Astrocyte (in vitro differentiated cells and primary cell): ENCODE measurements around the gene NR1D1. TPM values are rescaled to one million over a fixed set of nuclear protein-coding genes. Genes with fewer than 3 reads are reported as not detected.
A peak's percentile ranks its signal among the peaks of the same experiment; 100 is the strongest.

Experiments
- DNase-seq: peaks from one replicate; pipeline ENCODE4 v3.0.0-alpha.2; 2010; ENCODE audit warnings: low read depth
- FAIRE-seq: peaks from 2 replicates; lab custom pipeline; 2011; peaks lifted over from hg19 to GRCh38; lab: Jason Lieb, UNC
- H2AFZ ChIP-seq: 2 replicates; pipeline ENCODE4 v1.6.0; 2012; ENCODE audit warnings: low read depth, low read length, inconsistent platforms
- H3K27ac ChIP-seq: 2 replicates; pipeline ENCODE4 v1.5.1; 2011; ENCODE audit warnings: low read depth, low read length, inconsistent platforms
- H3K27me3 ChIP-seq: 2 replicates; pipeline ENCODE4 v1.6.0; 2011; ENCODE audit warnings: low read length, inconsistent platforms; ENCODE audit not compliant: insufficient read depth
- H3K36me3 ChIP-seq: 2 replicates; pipeline ENCODE4 v1.5.1; 2011; ENCODE audit warnings: low read length, inconsistent platforms; ENCODE audit not compliant: insufficient read depth
- H3K4me1 ChIP-seq: 2 replicates; pipeline ENCODE4 v1.5.1; 2011; ENCODE audit warnings: low read length, inconsistent platforms; ENCODE audit not compliant: insufficient read depth
- H3K4me2 ChIP-seq: 2 replicates; pipeline ENCODE4 v1.6.0; 2012; ENCODE audit warnings: low read length, inconsistent platforms
- H3K4me3 ChIP-seq: 2 replicates; pipeline ENCODE4 v1.5.1; 2011; ENCODE audit warnings: low read depth, mild to moderate bottlenecking, low read length, inconsistent platforms; ENCODE audit not compliant: insufficient read depth
- H3K79me2 ChIP-seq: 2 replicates; pipeline ENCODE4 v1.6.0; 2012; ENCODE audit warnings: mild to moderate bottlenecking, low read length, inconsistent platforms; ENCODE audit not compliant: insufficient read depth
- H3K9ac ChIP-seq: 2 replicates; pipeline ENCODE4 v1.6.0; 2012; ENCODE audit warnings: mild to moderate bottlenecking, low read length, inconsistent platforms
- H3K9me3 ChIP-seq: 2 replicates; pipeline ENCODE4 v1.5.1; 2012; ENCODE audit warnings: low read depth, mild to moderate bottlenecking, low read length, inconsistent platforms; ENCODE audit not compliant: insufficient read depth
- H4K20me1 ChIP-seq: 2 replicates; pipeline ENCODE4 v1.6.0; 2012; ENCODE audit warnings: low read length, inconsistent platforms; ENCODE audit not compliant: insufficient read depth
- H3K27ac Mint-ChIP-seq: one replicate; pipeline ENCODE4 v1.8.0; 2021; ENCODE audit warnings: mild to moderate bottlenecking, mixed read lengths; ENCODE audit not compliant: unreplicated experiment
- H3K27me3 Mint-ChIP-seq: one replicate; pipeline ENCODE4 v1.8.0; 2021; ENCODE audit warnings: low read depth, mixed read lengths; ENCODE audit not compliant: unreplicated experiment
- H3K36me3 Mint-ChIP-seq: one replicate; pipeline ENCODE4 v1.8.0; 2021; ENCODE audit warnings: low read depth, mixed read lengths; ENCODE audit not compliant: unreplicated experiment
- H3K4me1 Mint-ChIP-seq: one replicate; pipeline ENCODE4 v1.8.0; 2021; ENCODE audit warnings: low read depth, mixed read lengths; ENCODE audit not compliant: unreplicated experiment
- H3K4me3 Mint-ChIP-seq: one replicate; pipeline ENCODE4 v1.8.0; 2021; ENCODE audit warnings: mild to moderate bottlenecking, moderate library complexity, mixed read lengths; ENCODE audit not compliant: unreplicated experiment
- H3K9me3 Mint-ChIP-seq: one replicate; pipeline ENCODE4 v1.8.0; 2021; ENCODE audit warnings: mild to moderate bottlenecking, mixed read lengths; ENCODE audit not compliant: unreplicated experiment
- CTCF ChIP-seq: IDR thresholded peaks from 2 replicates; pipeline ENCODE4 v1.5.1; 2011; ENCODE audit warnings: low read depth, mild to moderate bottlenecking, inconsistent platforms, low read length, moderate library complexity; ENCODE audit not compliant: insufficient read depth
- EZH2 ChIP-seq: IDR thresholded peaks from 2 replicates; pipeline ENCODE4 v1.6.1; 2012; ENCODE audit warnings: mild to moderate bottlenecking, low read length, inconsistent platforms; ENCODE audit not compliant: insufficient read depth
- total RNA-seq: library from RNA; stranded (reverse); gene quantifications from 2 replicates; pipeline ENCODE4 v1.2.1, GENCODE V29; 2021

The NR1D1 gene
- total RNA-seq, 1 donor from 2014 or later, result 8.7 TPM

GRCh38 chr17:40065769-40066510, 34.4 kb downstream of the NR1D1 start:
- H3K27me3 Mint-ChIP-seq, result peaks cover 10% of the 10 kb centered on the region
- DNase-seq, result no peak
- H3K9me3 Mint-ChIP-seq, result no peaks in the 10 kb centered on the region
- Histone ChIP-seq H3K9me3 (no peaks in the 10 kb centered on the region), H3K79me2 (peaks cover 42% of the 10 kb centered on the region), H3K9ac (no peak overlapping the region), H3K4me1 (peaks cover 54% of the 10 kb centered on the region), H3K27me3 (peaks cover 5% of the 10 kb centered on the region), H4K20me1 (peaks cover 23% of the 10 kb centered on the region), H3K36me3 (no peaks in the 10 kb centered on the region), H3K27ac (no peak overlapping the region), H3K4me2 (peak overlapping the region; percentile 94), H3K4me3 (no peak overlapping the region), H2AFZ (no peak overlapping the region)
- TF ChIP-seq CTCF (no peak), EZH2 (no peak)
- H3K36me3 Mint-ChIP-seq, result peaks cover 3% of the 10 kb centered on the region
- FAIRE-seq, result no peak
- H3K4me3 Mint-ChIP-seq, result no peak overlapping the region
- peaks cover 45% of the 10 kb centered on the region for H3K4me1 Mint-ChIP-seq
- H3K27ac Mint-ChIP-seq, result no peak overlapping the region

- Histone ChIP-seq H3K4me2 (peak overlapping the region; percentile 94), H3K27me3 (peaks cover 7% of the 10 kb centered on the region), H2AFZ (peak overlapping the region; percentile 1), H4K20me1 (peaks cover 23% of the 10 kb centered on the region), H3K79me2 (peaks cover 41% of the 10 kb centered on the region), H3K27ac (no peak overlapping the region), H3K4me3 (peak overlapping the region; percentile 32), H3K9me3 (no peaks in the 10 kb centered on the region), H3K36me3 (no peaks in the 10 kb centered on the region), H3K9ac (peak overlapping the region; percentile 54), H3K4me1 (peaks cover 48% of the 10 kb centered on the region)
- TF ChIP-seq EZH2 (no peak), CTCF (no peak)
- H3K4me1 Mint-ChIP-seq, result peaks cover 42% of the 10 kb centered on the region
- peaks cover 13% of the 10 kb centered on the region for H3K27me3 Mint-ChIP-seq
- peak overlapping the region; percentile 94 for H3K4me3 Mint-ChIP-seq
- peak overlapping the region; percentile 60 for H3K27ac Mint-ChIP-seq
- peak; percentile 58 for DNase-seq
- no peak for FAIRE-seq
- H3K36me3 Mint-ChIP-seq, result peaks cover 3% of the 10 kb centered on the region
- no peaks in the 10 kb centered on the region for H3K9me3 Mint-ChIP-seq
These were observed 35.2 kb downstream of the NR1D1 start for GRCh38 chr17:40064971-40065768.
